ENCODE results near the gene ARNT2. TPM values are rescaled to one million over a fixed set of nuclear protein-coding genes. Genes with fewer than 3 reads are reported as not detected.

ARNT2 gene
- total and polyA plus RNA-seq, 2 of the 13 experiments (the other 11 are each of a cell fraction or from before 2014, with no cell fraction given): 0.69 to 1.7 TPM

DNA sequence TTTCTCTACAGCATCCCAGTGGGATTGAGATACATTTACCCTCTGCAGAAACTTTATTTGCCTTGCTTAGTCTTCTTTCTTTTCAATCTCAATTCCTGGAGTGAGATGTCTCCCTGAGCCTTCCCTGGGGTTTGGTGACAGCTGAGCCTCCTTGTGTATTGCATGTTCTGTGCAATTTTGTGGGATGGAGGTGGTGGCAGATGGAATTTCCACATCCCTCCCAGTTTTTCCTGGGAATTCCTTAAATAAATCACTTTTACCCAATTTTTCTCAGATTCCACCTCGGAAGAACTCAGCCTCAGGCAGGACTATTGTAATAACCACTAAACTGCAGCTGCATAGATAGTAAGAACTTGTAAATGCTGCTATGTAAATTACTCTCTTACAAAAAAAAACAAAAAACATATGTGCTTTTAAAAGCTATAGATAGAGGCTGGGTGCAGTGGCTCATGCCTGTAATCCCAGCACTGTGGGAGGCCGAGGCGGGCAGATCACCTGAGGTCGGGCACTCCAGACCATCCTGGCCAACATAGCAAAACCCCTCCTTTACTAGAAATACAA is 202.4 kb downstream of the ARNT2 start (continued):
- TF ChIP-seq KDM6A (CRISPR knock-in tag; IDR thresholded peaks at IDR 0.05; ENCODE audit: low read depth): no peak

DNA sequence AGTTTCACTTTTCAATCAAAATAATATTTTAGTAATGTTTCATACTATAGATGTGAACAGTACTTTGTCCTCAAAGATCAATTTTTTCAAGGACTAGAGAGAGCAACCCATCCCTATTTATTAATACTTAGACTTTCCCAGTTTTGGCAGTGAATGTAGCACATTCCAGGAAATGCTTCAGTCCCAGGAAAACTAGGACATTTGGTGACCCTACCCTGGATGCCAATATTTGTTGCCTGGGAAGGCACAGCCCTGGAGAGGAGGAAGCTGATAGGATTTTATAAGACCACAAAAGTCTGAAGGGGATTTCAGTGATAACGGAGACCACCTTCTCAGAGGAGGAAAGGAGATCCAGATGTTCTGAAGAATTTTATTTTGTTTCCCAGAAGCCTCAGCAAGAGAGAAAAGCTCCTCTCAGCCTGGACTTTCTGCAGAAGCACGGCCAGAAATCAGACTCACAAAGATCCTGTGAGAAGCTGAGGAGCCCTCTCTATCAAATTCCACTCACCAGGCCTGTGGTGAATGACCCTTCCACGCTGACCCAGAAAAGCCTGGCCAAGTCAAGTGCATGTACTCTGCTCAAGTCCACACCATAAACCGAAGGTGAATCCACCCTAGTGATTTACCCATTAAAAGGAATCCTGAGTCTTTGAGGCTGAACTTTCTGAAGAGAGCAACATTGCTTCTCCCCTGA is 203.3 kb downstream of the ARNT2 start:
- ATAC-seq (no peak), DNase-seq (ENCODE audit: low spot score) (no peak), FAIRE-seq (no peak)
- Histone ChIP-seq H3K4me1 (ENCODE audit: insufficient read depth, low read length) (no peaks in the 10 kb centered on the region), H3K27ac (ENCODE audit: extremely low read length, insufficient read depth, low read length) (no peak overlapping the region), H3K9me3 (ENCODE audit: low read length) (no peaks in the 10 kb centered on the region), H3K9ac (ENCODE audit: insufficient read depth, low read depth, low read length) (no peak overlapping the region), H3K27me3 (ENCODE audit: control insufficient read depth in 1 of 2, insufficient read depth in 2 of 2, low read length in 2 of 2) (peaks cover 2 to 38% of the 10 kb centered on the region in 2 experiments; a peak in 4 of 5 replicates), H3K79me2 (ENCODE audit: insufficient read depth, low read length) (no peaks in the 10 kb centered on the region), H3K4me2 (ENCODE audit: low read depth, low read length) (no peak overlapping the region), H3K4me3 (replicated peaks in 1 of 3; ENCODE audit: insufficient read depth in 1 of 3, low read depth in 2 of 3, low read length in 3 of 3) (no peak overlapping the region), H3K36me3 (replicated peaks in 1 of 2; ENCODE audit: control insufficient read depth in 1 of 2, insufficient read depth in 2 of 2, low read length in 2 of 2) (no peaks in the 10 kb centered on the region), H2AFZ (ENCODE audit: low read length) (no peak overlapping the region), H4K20me1 (ENCODE audit: insufficient read depth, low read length) (no peaks in the 10 kb centered on the region)
- CTCF ChIA-PET (ENCODE audit: low intra/inter-chr PET ratio, low total read pairs): no interaction called here
- no TSS peak for BruUV-seq (replicated peaks)
- TF ChIP-seq HNRNPH1 (optimal IDR thresholded peaks at IDR 0.05; ENCODE audit: low read depth, low read length) (no peak), HMGXB4 (CRISPR knock-in tag; IDR thresholded peaks at IDR 0.05; ENCODE audit: borderline replicate concordance in 1 of 2, low read depth in 1 of 2) (no peak), NR2F1 (CRISPR knock-in tag; IDR thresholded peaks at IDR 0.05) (no peak), ZNF747 (CRISPR knock-in tag; IDR thresholded peaks at IDR 0.05; ENCODE audit: borderline replicate concordance) (no peak)
- intact Hi-C loops (cut with micrococcal nuclease; ENCODE audit: unreplicated experiment): no loop called here
- in situ Hi-C loops (cut with HindIII; ENCODE audit: extremely low pct_ligation_motif_present, low pct_unique_long_range_greater_than_20kb): no loop called here
- WGBS (ENCODE audit: low lambda C conversion rate): 24% methylated on average over 4 of the region's 4 CpGs
- POLR2A ChIA-PET: no interaction called here

Data from HepG2 (cell line).